WTC11 (cell line): ENCODE results near the gene TAP2. TPM values are rescaled to one million over a fixed set of nuclear protein-coding genes. Genes with fewer than 3 reads are reported as not detected.
A peak's percentile ranks its signal among the peaks of the same experiment; 100 is the strongest.

ENCODE experiments used
- ATAC-seq: fragments of 200-7000 bp; cut with Tn5 transposase; 2 replicates; pipeline ENCODE4 v1.10.0; 2021; ENCODE audit warnings: mild to moderate bottlenecking, moderate library complexity
- CTCF ChIA-PET: fragments of 300-600 bp; sonication (Branson Sonifier 250); formaldehyde crosslinking; loops from one replicate; lab custom pipeline; 2021; ENCODE audit warnings: antibody characterized with exemption; lab: Charles Lee
- POLR2A ChIA-PET: fragments of 350-600 bp; sonication (Branson Sonifier 250); formaldehyde crosslinking; loops from one replicate; lab custom pipeline; 2021; ENCODE audit warnings: antibody characterized with exemption; lab: Charles Lee
- DNase-seq: peaks from one replicate; pipeline ENCODE4 v3.0.0; 2021; ENCODE audit warnings: low spot score
- H3K27ac Mint-ChIP-seq: 2 replicates; pipeline ENCODE4 v1.8.0; 2021; ENCODE audit warnings: mixed read lengths
- H3K27me3 Mint-ChIP-seq: 2 replicates; pipeline ENCODE4 v1.8.0; 2021; ENCODE audit warnings: low read depth, mild to moderate bottlenecking, moderate library complexity, mixed read lengths
- H3K36me3 Mint-ChIP-seq: 2 replicates; pipeline ENCODE4 v1.8.0; 2021; ENCODE audit warnings: mixed read lengths
- H3K4me1 Mint-ChIP-seq: 2 replicates; pipeline ENCODE4 v1.8.0; 2022; ENCODE audit warnings: mixed read lengths
- H3K4me3 Mint-ChIP-seq: 2 replicates; pipeline ENCODE4 v1.8.0; 2021; ENCODE audit warnings: mild to moderate bottlenecking, moderate library complexity, mixed read lengths
- H3K9me3 Mint-ChIP-seq: 2 replicates; pipeline ENCODE4 v1.8.0; 2021; ENCODE audit warnings: mixed read lengths
- GABPB1 ChIP-seq: sonication (generic); formaldehyde crosslinking; IDR thresholded peaks from 2 replicates; pipeline ENCODE4 v1.8.1; 2023; ENCODE audit warnings: mild to moderate bottlenecking, missing genetic modification reagents
- GTF2I ChIP-seq: fragments of 250-450 bp; sonication (Bioruptor Pico); conservative IDR thresholded peaks from 2 replicates; pipeline ENCODE4 v1.4.0; 2021; ENCODE audit warnings: mild to moderate bottlenecking
- JUN ChIP-seq: sonication (generic); formaldehyde crosslinking; IDR thresholded peaks from 2 replicates; pipeline ENCODE4 v1.8.0; 2023; ENCODE audit warnings: mild to moderate bottlenecking, missing genetic modification reagents
- KAT7 ChIP-seq: sonication (generic); formaldehyde crosslinking; IDR thresholded peaks from 2 replicates; pipeline ENCODE4 v1.8.1; 2023; ENCODE audit warnings: missing genetic modification reagents, mild to moderate bottlenecking, borderline replicate concordance
- NFE2L1 ChIP-seq: sonication (generic); formaldehyde crosslinking; IDR thresholded peaks from 2 replicates; pipeline ENCODE4 v1.8.1; 2023; ENCODE audit warnings: missing genetic modification reagents
- NR1H2 ChIP-seq: sonication (generic); formaldehyde crosslinking; IDR thresholded peaks from 2 replicates; pipeline ENCODE4 v1.9.0; 2021; ENCODE audit warnings: mild to moderate bottlenecking, moderate library complexity, missing genetic modification reagents
- NR2C2 ChIP-seq: sonication (generic); formaldehyde crosslinking; IDR thresholded peaks from 2 replicates; pipeline ENCODE4 v1.8.0; 2022; ENCODE audit warnings: mild to moderate bottlenecking, missing genetic modification reagents
- NR3C1 ChIP-seq: sonication (generic); formaldehyde crosslinking; conservative IDR thresholded peaks from 2 replicates; pipeline ENCODE4 v1.8.1; 2023; ENCODE audit warnings: low read depth, mild to moderate bottlenecking, missing genetic modification reagents
- PRDM15 ChIP-seq: sonication (generic); formaldehyde crosslinking; IDR thresholded peaks from 2 replicates; pipeline ENCODE4 v1.8.0; 2022; ENCODE audit warnings: missing genetic modification reagents
- PRRX2 ChIP-seq: fragments of 250-450 bp; sonication (Bioruptor Pico); IDR thresholded peaks from 2 replicates; pipeline ENCODE4 v1.8.0; 2021; ENCODE audit warnings: mild to moderate bottlenecking
- RORB ChIP-seq: fragments of 250-450 bp; sonication (Bioruptor Pico); IDR thresholded peaks from 2 replicates; pipeline ENCODE4 v1.9.0; 2021; ENCODE audit warnings: mild to moderate bottlenecking
- SOX15 ChIP-seq: fragments of 250-450 bp; sonication (Bioruptor Pico); IDR thresholded peaks from 2 replicates; pipeline ENCODE4 v1.9.0; 2021; ENCODE audit warnings: mild to moderate bottlenecking
- ZNF121 ChIP-seq: sonication (generic); formaldehyde crosslinking; IDR thresholded peaks from 2 replicates; pipeline ENCODE4 v1.8.0; 2023; ENCODE audit warnings: missing genetic modification reagents
- ZNF281 ChIP-seq: sonication (generic); formaldehyde crosslinking; IDR thresholded peaks from 2 replicates; pipeline ENCODE4 v1.8.0; 2023; ENCODE audit warnings: mild to moderate bottlenecking, missing genetic modification reagents
- total RNA-seq: library from RNA; stranded (reverse); gene quantifications from 3 replicates; pipeline ENCODE4 v1.2.3, GENCODE V29; 2021
- TF ChIP-seq, protein P1 (sequence below): sonication (generic); formaldehyde crosslinking; IDR thresholded peaks from 2 replicates; pipeline ENCODE4 v1.8.1; 2023; ENCODE audit warnings: mild to moderate bottlenecking, moderate library complexity, missing genetic modification reagents
- TF ChIP-seq, protein P2 (sequence below): sonication (generic); formaldehyde crosslinking; IDR thresholded peaks from 2 replicates; pipeline ENCODE4 v1.8.1; 2023; ENCODE audit warnings: mild to moderate bottlenecking, missing genetic modification reagents, borderline replicate concordance

Gene TAP2
- total RNA-seq, 1 experiment from 2014 or later: 23.0 TPM

- peak; percentile 53 for DNase-seq
- Mint-ChIP-seq H3K27ac (no peak overlapping the region), H3K27me3 (peaks cover 93% of the 10 kb centered on the region), H3K4me3 (peak overlapping the region; percentile 88), H3K4me1 (peaks cover 14% of the 10 kb centered on the region), H3K36me3 (peaks cover 9% of the 10 kb centered on the region), H3K9me3 (no peaks in the 10 kb centered on the region)
- ChIA-PET POLR2A (interaction anchor here (1.1 to 3.6 kb wide), 6 partner anchors 8 to 722 kb away, joined by 3 to 28 read pairs (median 6); partner anchors contain the start of genes FKBPL, PSMB8 and TAP2), CTCF (interaction anchor here (0.7 to 9.4 kb wide), 20 partner anchors 8 to 319 kb away, joined by 3 to 291 read pairs (median 5); partner anchors contain the start of genes HLA-DMA, PSMB8 and TAP2)
- TF ChIP-seq KAT7 (CRISPR knock-in tag): 0 out of 2 replicates have a peak, but pooled peaks have one; percentile 67
- TF ChIP-seq PRRX2: no peak
- 0 out of 2 replicates have a peak, but pooled peaks have one; percentile 7 for TF ChIP-seq GABPB1 (CRISPR knock-in tag)
- TF ChIP-seq, protein P1, sequence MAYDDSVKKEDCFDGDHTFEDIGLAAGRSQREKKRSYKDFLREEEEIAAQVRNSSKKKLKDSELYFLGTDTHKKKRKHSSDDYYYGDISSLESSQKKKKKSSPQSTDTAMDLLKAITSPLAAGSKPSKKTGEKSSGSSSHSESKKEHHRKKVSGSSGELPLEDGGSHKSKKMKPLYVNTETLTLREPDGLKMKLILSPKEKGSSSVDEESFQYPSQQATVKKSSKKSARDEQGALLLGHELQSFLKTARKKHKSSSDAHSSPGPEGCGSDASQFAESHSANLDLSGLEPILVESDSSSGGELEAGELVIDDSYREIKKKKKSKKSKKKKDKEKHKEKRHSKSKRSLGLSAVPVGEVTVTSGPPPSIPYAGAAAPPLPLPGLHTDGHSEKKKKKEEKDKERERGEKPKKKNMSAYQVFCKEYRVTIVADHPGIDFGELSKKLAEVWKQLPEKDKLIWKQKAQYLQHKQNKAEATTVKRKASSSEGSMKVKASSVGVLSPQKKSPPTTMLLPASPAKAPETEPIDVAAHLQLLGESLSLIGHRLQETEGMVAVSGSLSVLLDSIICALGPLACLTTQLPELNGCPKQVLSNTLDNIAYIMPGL (CRISPR knock-in tag): peak; percentile 27; the same call in 1 of the 2 replicates
- TF ChIP-seq PRDM15: no peak
- no peak for TF ChIP-seq NFE2L1 (CRISPR knock-in tag)
- peak; percentile 13 for ATAC-seq
Observed at GRCh38 chr6:32852844-32853540, 14.5 kb upstream of the TAP2 start.

GRCh38 chr6:32852018-32852843 is 13.7 kb upstream of the TAP2 start:
- ChIA-PET CTCF (interaction anchor here (1.1 to 9.4 kb wide), 9 partner anchors 8 to 132 kb away, joined by 4 to 291 read pairs (median 10); partner anchors contain the start of genes HLA-DMA, PSMB8 and TAP2), POLR2A (interaction anchor here (1.1 to 3.6 kb wide), 4 partner anchors 7 to 722 kb away, joined by 3 to 28 read pairs (median 10); partner anchors contain the start of genes FKBPL, PSMB8 and TAP2)
- peaks cover 14% of the 10 kb centered on the region for H3K4me1 Mint-ChIP-seq
- peak overlapping the region; percentile 88 for H3K4me3 Mint-ChIP-seq
- DNase-seq (no peak), ATAC-seq (no peak)
- no peak overlapping the region for H3K27ac Mint-ChIP-seq
- peaks cover 93% of the 10 kb centered on the region for H3K27me3 Mint-ChIP-seq
- peaks cover 9% of the 10 kb centered on the region for H3K36me3 Mint-ChIP-seq
- TF ChIP-seq NR1H2 (CRISPR knock-in tag): no peak
- TF ChIP-seq GABPB1 (CRISPR knock-in tag): no peak
- no peak for TF ChIP-seq NR2C2
- no peak for TF ChIP-seq GTF2I (CRISPR knock-in tag)
- no peak for TF ChIP-seq RORB (CRISPR knock-in tag)
- no peak for TF ChIP-seq ZNF121 (CRISPR knock-in tag)
- H3K9me3 Mint-ChIP-seq: no peaks in the 10 kb centered on the region

- Mint-ChIP-seq H3K9me3 (no peaks in the 10 kb centered on the region), H3K4me1 (peaks cover 14% of the 10 kb centered on the region), H3K27ac (no peak overlapping the region), H3K4me3 (no peak overlapping the region), H3K27me3 (peaks cover 90% of the 10 kb centered on the region), H3K36me3 (peaks cover 9% of the 10 kb centered on the region)
- ATAC-seq (no peak), DNase-seq (no peak)
- ChIA-PET CTCF (interaction anchor here (1.0 to 1.1 kb wide), 2 partner anchors 13 to 17 kb away, joined by 6 to 7 read pairs; partner anchors contain the start of gene TAP2), POLR2A (no interaction called here)
- TF ChIP-seq, protein P2, sequence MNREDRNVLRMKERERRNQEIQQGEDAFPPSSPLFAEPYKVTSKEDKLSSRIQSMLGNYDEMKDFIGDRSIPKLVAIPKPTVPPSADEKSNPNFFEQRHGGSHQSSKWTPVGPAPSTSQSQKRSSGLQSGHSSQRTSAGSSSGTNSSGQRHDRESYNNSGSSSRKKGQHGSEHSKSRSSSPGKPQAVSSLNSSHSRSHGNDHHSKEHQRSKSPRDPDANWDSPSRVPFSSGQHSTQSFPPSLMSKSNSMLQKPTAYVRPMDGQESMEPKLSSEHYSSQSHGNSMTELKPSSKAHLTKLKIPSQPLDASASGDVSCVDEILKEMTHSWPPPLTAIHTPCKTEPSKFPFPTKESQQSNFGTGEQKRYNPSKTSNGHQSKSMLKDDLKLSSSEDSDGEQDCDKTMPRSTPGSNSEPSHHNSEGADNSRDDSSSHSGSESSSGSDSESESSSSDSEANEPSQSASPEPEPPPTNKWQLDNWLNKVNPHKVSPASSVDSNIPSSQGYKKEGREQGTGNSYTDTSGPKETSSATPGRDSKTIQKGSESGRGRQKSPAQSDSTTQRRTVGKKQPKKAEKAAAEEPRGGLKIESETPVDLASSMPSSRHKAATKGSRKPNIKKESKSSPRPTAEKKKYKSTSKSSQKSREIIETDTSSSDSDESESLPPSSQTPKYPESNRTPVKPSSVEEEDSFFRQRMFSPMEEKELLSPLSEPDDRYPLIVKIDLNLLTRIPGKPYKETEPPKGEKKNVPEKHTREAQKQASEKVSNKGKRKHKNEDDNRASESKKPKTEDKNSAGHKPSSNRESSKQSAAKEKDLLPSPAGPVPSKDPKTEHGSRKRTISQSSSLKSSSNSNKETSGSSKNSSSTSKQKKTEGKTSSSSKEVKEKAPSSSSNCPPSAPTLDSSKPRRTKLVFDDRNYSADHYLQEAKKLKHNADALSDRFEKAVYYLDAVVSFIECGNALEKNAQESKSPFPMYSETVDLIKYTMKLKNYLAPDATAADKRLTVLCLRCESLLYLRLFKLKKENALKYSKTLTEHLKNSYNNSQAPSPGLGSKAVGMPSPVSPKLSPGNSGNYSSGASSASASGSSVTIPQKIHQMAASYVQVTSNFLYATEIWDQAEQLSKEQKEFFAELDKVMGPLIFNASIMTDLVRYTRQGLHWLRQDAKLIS (CRISPR knock-in tag): no peak
- TF ChIP-seq SOX15 (CRISPR knock-in tag): no peak
- no peak for TF ChIP-seq KAT7 (CRISPR knock-in tag)
- TF ChIP-seq ZNF281: no peak
- no peak for TF ChIP-seq GABPB1 (CRISPR knock-in tag)
- no peak for TF ChIP-seq NR3C1 (CRISPR knock-in tag)
- no peak for TF ChIP-seq JUN (CRISPR knock-in tag)
- no peak for TF ChIP-seq ZNF121 (CRISPR knock-in tag)
Observed at GRCh38 chr6:32851025-32851424, 12.5 kb upstream of the TAP2 start.
